Stimulated activated naive CD8-positive, alpha-beta T cell treated with anti-CD3 and anti-CD28 coated beads, Interleukin-15, Interleukin-2, amounts not matched to agents 100 ng/mL and 50 ng/mL, for 24 hours (primary cell): ENCODE data around the gene MRPS10.
A peak's percentile ranks its signal among the peaks of the same experiment; 100 is the strongest.

Experiments used
- H3K27ac Mint-ChIP-seq: one replicate; pipeline ENCODE4 v1.8.0; 2021; ENCODE audit warnings: mild to moderate bottlenecking, mixed read lengths
- H3K27me3 Mint-ChIP-seq: one replicate; pipeline ENCODE4 v1.8.0; 2021; ENCODE audit warnings: mixed read lengths
- H3K36me3 Mint-ChIP-seq: one replicate; pipeline ENCODE4 v1.8.0; 2021; ENCODE audit warnings: low read depth, mixed read lengths
- H3K4me1 Mint-ChIP-seq: one replicate; pipeline ENCODE4 v1.8.0; 2021; ENCODE audit warnings: low read depth, mixed read lengths
- H3K4me3 Mint-ChIP-seq: one replicate; pipeline ENCODE4 v1.8.0; 2021; ENCODE audit warnings: mild to moderate bottlenecking, mixed read lengths
- H3K9me3 Mint-ChIP-seq: one replicate; pipeline ENCODE4 v1.8.0; 2021; ENCODE audit warnings: mixed read lengths

Gene MRPS10

GRCh38 chr6:42251500-42251899 lies 33.8 kb upstream of the MRPS10 start:
- H3K36me3 Mint-ChIP-seq, result peaks cover 7% of the 10 kb centered on the region
- H3K27ac Mint-ChIP-seq, result no peak overlapping the region
- no peaks in the 10 kb centered on the region for H3K27me3 Mint-ChIP-seq
- no peak overlapping the region for H3K4me3 Mint-ChIP-seq
- peaks cover 6% of the 10 kb centered on the region for H3K4me1 Mint-ChIP-seq
- no peaks in the 10 kb centered on the region for H3K9me3 Mint-ChIP-seq

GRCh38 chr6:42250274-42250931 lies 32.7 kb upstream of the MRPS10 start:
- H3K9me3 Mint-ChIP-seq, result no peaks in the 10 kb centered on the region
- H3K27me3 Mint-ChIP-seq, result no peaks in the 10 kb centered on the region
- H3K36me3 Mint-ChIP-seq, result peaks cover 7% of the 10 kb centered on the region
- H3K27ac Mint-ChIP-seq, result no peak overlapping the region
- no peak overlapping the region for H3K4me3 Mint-ChIP-seq
- H3K4me1 Mint-ChIP-seq, result peaks cover 6% of the 10 kb centered on the region

- Mint-ChIP-seq H3K9me3 (no peaks in the 10 kb centered on the region), H3K27ac (no peak overlapping the region), H3K4me1 (peaks cover 6% of the 10 kb centered on the region), H3K27me3 (no peaks in the 10 kb centered on the region), H3K4me3 (no peak overlapping the region), H3K36me3 (peaks cover 11% of the 10 kb centered on the region)
Measured at GRCh38 chr6:42249279-42249678, 31.6 kb upstream of the MRPS10 start.

GRCh38 chr6:42243046-42243445 lies 25.4 kb upstream of the MRPS10 start:
- Mint-ChIP-seq H3K9me3 (no peaks in the 10 kb centered on the region), H3K36me3 (peaks cover 5% of the 10 kb centered on the region), H3K27ac (no peak overlapping the region), H3K4me3 (no peak overlapping the region), H3K27me3 (no peaks in the 10 kb centered on the region), H3K4me1 (peaks cover under 1% of the 10 kb centered on the region)

- Mint-ChIP-seq H3K36me3 (peaks cover 5% of the 10 kb centered on the region), H3K4me1 (peaks cover 12% of the 10 kb centered on the region), H3K9me3 (no peaks in the 10 kb centered on the region), H3K27ac (no peak overlapping the region), H3K4me3 (no peak overlapping the region), H3K27me3 (no peaks in the 10 kb centered on the region)
Measured at GRCh38 chr6:42241915-42242314, 24.3 kb upstream of the MRPS10 start.

GRCh38 chr6:42239736-42240375 lies 22.2 kb upstream of the MRPS10 start:
- H3K4me1 Mint-ChIP-seq, result peaks cover 16% of the 10 kb centered on the region
- no peaks in the 10 kb centered on the region for H3K27me3 Mint-ChIP-seq
- H3K36me3 Mint-ChIP-seq, result peaks cover 5% of the 10 kb centered on the region
- H3K9me3 Mint-ChIP-seq, result no peaks in the 10 kb centered on the region
- no peak overlapping the region for H3K4me3 Mint-ChIP-seq
- no peak overlapping the region for H3K27ac Mint-ChIP-seq

- H3K4me3 Mint-ChIP-seq, result no peak overlapping the region
- H3K9me3 Mint-ChIP-seq, result no peaks in the 10 kb centered on the region
- peaks cover under 1% of the 10 kb centered on the region for H3K36me3 Mint-ChIP-seq
- peak overlapping the region; percentile 32 for H3K27ac Mint-ChIP-seq
- H3K4me1 Mint-ChIP-seq, result peaks cover 16% of the 10 kb centered on the region
- no peaks in the 10 kb centered on the region for H3K27me3 Mint-ChIP-seq
Measured at GRCh38 chr6:42239333-42239732, 21.7 kb upstream of the MRPS10 start.

- H3K27me3 Mint-ChIP-seq, result no peaks in the 10 kb centered on the region
- H3K36me3 Mint-ChIP-seq, result no peaks in the 10 kb centered on the region
- peaks cover 16% of the 10 kb centered on the region for H3K4me1 Mint-ChIP-seq
- no peaks in the 10 kb centered on the region for H3K9me3 Mint-ChIP-seq
- H3K27ac Mint-ChIP-seq, result no peak overlapping the region
- no peak overlapping the region for H3K4me3 Mint-ChIP-seq
Measured at GRCh38 chr6:42237857-42238256, 20.2 kb upstream of the MRPS10 start.

- no peaks in the 10 kb centered on the region for H3K9me3 Mint-ChIP-seq
- peak overlapping the region; percentile 38 for H3K27ac Mint-ChIP-seq
- H3K27me3 Mint-ChIP-seq, result no peaks in the 10 kb centered on the region
- no peak overlapping the region for H3K4me3 Mint-ChIP-seq
- peaks cover 16% of the 10 kb centered on the region for H3K4me1 Mint-ChIP-seq
- H3K36me3 Mint-ChIP-seq, result no peaks in the 10 kb centered on the region
Measured at GRCh38 chr6:42236682-42237473, 19.2 kb upstream of the MRPS10 start.

GRCh38 chr6:42236030-42236429 lies 18.4 kb upstream of the MRPS10 start:
- no peaks in the 10 kb centered on the region for H3K36me3 Mint-ChIP-seq
- no peak overlapping the region for H3K4me3 Mint-ChIP-seq
- H3K27ac Mint-ChIP-seq, result no peak overlapping the region
- no peaks in the 10 kb centered on the region for H3K27me3 Mint-ChIP-seq
- peaks cover 16% of the 10 kb centered on the region for H3K4me1 Mint-ChIP-seq
- H3K9me3 Mint-ChIP-seq, result no peaks in the 10 kb centered on the region

- Mint-ChIP-seq H3K27me3 (no peaks in the 10 kb centered on the region), H3K4me1 (peaks cover 12% of the 10 kb centered on the region), H3K27ac (no peak overlapping the region), H3K4me3 (no peak overlapping the region), H3K36me3 (no peaks in the 10 kb centered on the region), H3K9me3 (no peaks in the 10 kb centered on the region)
Measured at GRCh38 chr6:42232035-42232434, 14.4 kb upstream of the MRPS10 start.

GRCh38 chr6:42230345-42231321 lies 13.0 kb upstream of the MRPS10 start:
- H3K27me3 Mint-ChIP-seq, result no peaks in the 10 kb centered on the region
- no peak overlapping the region for H3K4me3 Mint-ChIP-seq
- H3K4me1 Mint-ChIP-seq, result peaks cover 6% of the 10 kb centered on the region
- H3K36me3 Mint-ChIP-seq, result no peaks in the 10 kb centered on the region
- H3K27ac Mint-ChIP-seq, result no peak overlapping the region
- no peaks in the 10 kb centered on the region for H3K9me3 Mint-ChIP-seq

- H3K27ac Mint-ChIP-seq, result peak overlapping the region; percentile 49
- no peak overlapping the region for H3K4me3 Mint-ChIP-seq
- H3K9me3 Mint-ChIP-seq, result no peaks in the 10 kb centered on the region
- H3K27me3 Mint-ChIP-seq, result no peaks in the 10 kb centered on the region
- H3K4me1 Mint-ChIP-seq, result peaks cover 15% of the 10 kb centered on the region
- H3K36me3 Mint-ChIP-seq, result no peaks in the 10 kb centered on the region
Measured at GRCh38 chr6:42229506-42230119, 12.0 kb upstream of the MRPS10 start.

- peaks cover 22% of the 10 kb centered on the region for H3K4me1 Mint-ChIP-seq
- H3K36me3 Mint-ChIP-seq, result no peaks in the 10 kb centered on the region
- H3K27ac Mint-ChIP-seq, result no peak overlapping the region
- no peaks in the 10 kb centered on the region for H3K9me3 Mint-ChIP-seq
- no peak overlapping the region for H3K4me3 Mint-ChIP-seq
- no peaks in the 10 kb centered on the region for H3K27me3 Mint-ChIP-seq
Measured at GRCh38 chr6:42228305-42228704, 10.6 kb upstream of the MRPS10 start.
